ENCODE data around the gene MTHFD1L. TPM values are rescaled to one million over a fixed set of nuclear protein-coding genes. Genes with fewer than 3 reads are reported as not detected.

MTHFD1L gene
- total and polyA plus RNA-seq, 10 donors, result 6.7 to 32.1 (median 13.1) TPM

DNA sequence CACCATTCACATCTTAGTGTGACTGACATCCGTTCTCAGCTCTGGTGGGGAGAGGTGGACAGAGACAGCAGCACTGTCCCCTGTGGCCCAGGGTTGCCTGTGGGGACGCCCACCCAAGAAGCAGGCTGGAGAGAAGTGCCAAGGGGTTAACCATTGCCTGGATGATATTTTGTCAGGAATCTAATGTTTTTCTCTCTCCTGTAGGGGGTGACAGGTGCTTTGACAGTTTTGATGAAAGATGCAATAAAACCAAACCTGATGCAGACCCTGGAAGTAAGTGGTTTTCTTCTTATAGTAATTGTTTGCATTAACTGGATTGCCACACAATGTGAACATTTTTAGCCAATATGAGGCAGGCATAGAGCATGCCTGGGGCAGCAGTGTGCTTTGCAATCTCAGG, 99.3 kb downstream of the MTHFD1L start:
- no peaks in the 10 kb centered on the region for H3K4me1 ChIP-seq
- no peak overlapping the region for H3K4me3 ChIP-seq
- intact Hi-C loops (cut with DNase I; ENCODE audit: low total_unique reads), result no loop called here
- DNase-seq, result no peak
- WGBS, 5 donors, result 91 to 98% (median 94%) methylated on average over 2 of the region's 2 CpGs
- no peaks in the 10 kb centered on the region for H3K9me3 ChIP-seq
- H3K27me3 ChIP-seq (replicated peaks in 1 of 7), result no peaks in the 10 kb centered on the region
- H3K36me3 ChIP-seq, result peaks cover 0 to 71% (median 5%) of the 10 kb centered on the region in 6 donors
- no peak overlapping the region for H3K27ac ChIP-seq
- TF ChIP-seq, protein P1, sequence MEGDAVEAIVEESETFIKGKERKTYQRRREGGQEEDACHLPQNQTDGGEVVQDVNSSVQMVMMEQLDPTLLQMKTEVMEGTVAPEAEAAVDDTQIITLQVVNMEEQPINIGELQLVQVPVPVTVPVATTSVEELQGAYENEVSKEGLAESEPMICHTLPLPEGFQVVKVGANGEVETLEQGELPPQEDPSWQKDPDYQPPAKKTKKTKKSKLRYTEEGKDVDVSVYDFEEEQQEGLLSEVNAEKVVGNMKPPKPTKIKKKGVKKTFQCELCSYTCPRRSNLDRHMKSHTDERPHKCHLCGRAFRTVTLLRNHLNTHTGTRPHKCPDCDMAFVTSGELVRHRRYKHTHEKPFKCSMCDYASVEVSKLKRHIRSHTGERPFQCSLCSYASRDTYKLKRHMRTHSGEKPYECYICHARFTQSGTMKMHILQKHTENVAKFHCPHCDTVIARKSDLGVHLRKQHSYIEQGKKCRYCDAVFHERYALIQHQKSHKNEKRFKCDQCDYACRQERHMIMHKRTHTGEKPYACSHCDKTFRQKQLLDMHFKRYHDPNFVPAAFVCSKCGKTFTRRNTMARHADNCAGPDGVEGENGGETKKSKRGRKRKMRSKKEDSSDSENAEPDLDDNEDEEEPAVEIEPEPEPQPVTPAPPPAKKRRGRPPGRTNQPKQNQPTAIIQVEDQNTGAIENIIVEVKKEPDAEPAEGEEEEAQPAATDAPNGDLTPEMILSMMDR (IDR thresholded peaks at IDR 0.05 in 8 of 11, conservative IDR thresholded peaks at IDR 0.05 in 3 of 11), result no peak
- TF ChIP-seq POLR2AphosphoS5 (IDR thresholded peaks at IDR 0.05), result no peak
- no peak for TF ChIP-seq POLR2A (IDR thresholded peaks at IDR 0.05)

DNA sequence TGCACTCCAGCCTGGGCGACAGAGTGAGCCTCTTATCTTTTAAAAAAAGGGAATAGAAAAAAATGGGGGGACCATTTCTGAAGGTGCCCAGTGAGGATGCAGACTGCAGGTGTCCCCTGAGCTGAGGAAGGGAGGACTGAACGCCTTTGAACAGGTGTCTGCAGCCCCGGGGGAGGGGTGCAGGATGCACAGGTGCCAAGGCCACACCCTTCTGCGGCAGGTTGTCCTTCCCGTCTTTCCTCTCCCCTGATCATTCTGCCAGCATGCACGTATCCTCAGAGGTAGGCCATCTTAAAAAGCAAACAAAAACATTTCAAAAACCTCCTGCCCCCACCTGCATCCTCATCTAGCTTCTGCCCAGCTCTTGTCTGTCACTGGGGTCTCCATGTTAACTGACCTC, 101.3 kb downstream of the MTHFD1L start:
- no peak for DNase-seq
- no peak overlapping the region for H3K4me3 ChIP-seq
- H3K27me3 ChIP-seq (replicated peaks in 1 of 7), result no peaks in the 10 kb centered on the region
- peaks cover 0 to 53% (median 2%) of the 10 kb centered on the region in 6 donors for H3K36me3 ChIP-seq
- intact Hi-C loops (cut with DNase I; ENCODE audit: low total_unique reads), result no loop called here
- no peak for TF ChIP-seq POLR2AphosphoS5 (IDR thresholded peaks at IDR 0.05)
- TF ChIP-seq, protein P1 (IDR thresholded peaks at IDR 0.05 in 8 of 11, conservative IDR thresholded peaks at IDR 0.05 in 3 of 11), result no peak
- no peak for TF ChIP-seq POLR2A (IDR thresholded peaks at IDR 0.05)
- no peak overlapping the region for H3K27ac ChIP-seq
- no peaks in the 10 kb centered on the region for H3K9me3 ChIP-seq
- no peaks in the 10 kb centered on the region for H3K4me1 ChIP-seq
- 77 to 82% (median 79%) methylated on average over 6 of the region's 6 CpGs for WGBS, 5 donors

DNA sequence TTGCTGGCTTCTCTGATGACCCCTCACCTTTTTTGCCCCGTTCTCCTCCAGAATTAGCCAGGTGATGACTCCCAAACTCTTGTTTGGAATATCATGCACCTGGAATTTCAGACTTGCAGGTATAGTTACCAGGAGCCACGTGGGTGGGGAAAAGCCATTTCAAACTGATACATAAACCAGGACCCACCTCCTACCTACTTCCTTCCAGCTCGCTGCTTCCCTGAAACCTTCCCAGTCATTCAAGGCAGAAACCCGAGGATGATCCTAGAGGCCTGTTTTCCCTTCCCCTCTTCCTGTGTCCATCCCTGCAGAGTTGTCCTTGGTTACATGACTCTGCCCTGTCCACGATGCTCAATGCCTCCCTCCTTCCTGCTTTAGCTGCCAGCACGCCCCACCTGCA, 101.9 kb downstream of the MTHFD1L start:
- no peak for DNase-seq
- intact Hi-C loops (cut with DNase I; ENCODE audit: low total_unique reads), result no loop called here
- Histone ChIP-seq H3K4me1 (no peaks in the 10 kb centered on the region), H3K36me3 (peaks cover 0 to 57% (median 4%) of the 10 kb centered on the region in 6 donors), H3K9me3 (no peaks in the 10 kb centered on the region), H3K4me3 (no peak overlapping the region), H3K27ac (no peak overlapping the region), H3K27me3 (replicated peaks in 1 of 7) (no peaks in the 10 kb centered on the region)
- WGBS, 5 donors, result 80 to 87% (median 86%) methylated on average over 6 of the region's 6 CpGs
- TF ChIP-seq POLR2AphosphoS5 (IDR thresholded peaks at IDR 0.05) (no peak), POLR2A (IDR thresholded peaks at IDR 0.05) (no peak)
- TF ChIP-seq, protein P1 (IDR thresholded peaks at IDR 0.05 in 8 of 11, conservative IDR thresholded peaks at IDR 0.05 in 3 of 11), result no peak

DNA sequence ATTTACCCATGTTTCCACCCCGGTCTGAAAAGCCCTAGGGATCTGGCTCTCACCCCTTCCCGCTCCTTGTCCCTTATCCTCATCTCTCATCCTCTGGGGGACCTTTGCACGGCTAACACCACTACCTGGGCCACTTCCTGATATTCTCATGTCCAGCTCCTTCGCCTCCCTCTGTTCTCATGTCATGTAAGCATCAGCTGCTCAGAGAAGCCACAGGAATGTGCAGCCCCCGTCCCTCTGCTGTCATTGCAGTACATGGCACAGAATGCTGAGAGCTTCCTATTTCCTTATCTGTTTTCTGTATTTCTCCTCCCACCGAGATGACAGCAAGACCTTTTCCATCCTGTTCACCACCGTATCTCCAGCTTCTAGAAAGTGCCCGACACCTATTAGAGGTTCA, 102.4 kb downstream of the MTHFD1L start:
- 65 to 91% (median 81%) methylated on average over 8 of the region's 8 CpGs for WGBS, 5 donors
- Histone ChIP-seq H3K36me3 (peaks cover 0 to 62% (median 8%) of the 10 kb centered on the region in 6 donors), H3K9me3 (no peaks in the 10 kb centered on the region), H3K4me1 (no peaks in the 10 kb centered on the region), H3K27me3 (replicated peaks in 1 of 7) (no peaks in the 10 kb centered on the region), H3K27ac (no peak overlapping the region), H3K4me3 (no peak overlapping the region)
- TF ChIP-seq, protein P1 (IDR thresholded peaks at IDR 0.05 in 8 of 11, conservative IDR thresholded peaks at IDR 0.05 in 3 of 11), result no peak
- no peak for TF ChIP-seq POLR2AphosphoS5 (IDR thresholded peaks at IDR 0.05)
- no peak for TF ChIP-seq POLR2A (IDR thresholded peaks at IDR 0.05)
- DNase-seq, result no peak
- intact Hi-C loops (cut with DNase I; ENCODE audit: low total_unique reads), result no loop called here
